ENCODE measurements around the gene WDR81.
"Not testable (repeated sequence)": the region's sequence is repeated elsewhere in the genome, so short reads cannot be mapped to it uniquely, and the experiment has no call there.

The WDR81 gene

GRCh38 chr17:1724351-1724868 is at the start of gene WDR81:
WDR81 (plus strand) TSS chr17:1724704; CDS start chr17:1724960, 256 bp downstream.
- DNase-seq (ENCODE audit: low spot score), result peak; percentile 89

DNA sequence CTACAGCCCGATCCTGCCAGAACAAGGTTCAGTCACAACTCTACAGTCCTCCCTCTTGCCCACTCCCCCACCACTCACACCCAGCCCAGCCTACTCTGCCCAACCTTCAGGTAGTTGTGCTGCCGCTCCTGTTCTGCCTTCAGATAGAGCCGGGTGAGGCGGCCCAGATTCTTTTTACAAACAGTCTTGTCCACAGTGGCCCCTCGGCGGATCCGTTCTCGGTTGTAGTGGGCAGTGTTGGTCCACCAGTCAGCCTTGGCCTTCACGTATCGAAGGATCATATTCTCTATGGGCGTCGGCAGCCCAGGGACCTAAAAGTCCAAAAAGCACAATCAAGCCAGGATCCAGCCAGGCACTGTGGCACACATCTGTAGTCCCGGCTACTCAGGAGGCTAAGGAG is 48.1 kb upstream of the WDR81 start:
- no peak for DNase-seq (ENCODE audit: low spot score)

DNA sequence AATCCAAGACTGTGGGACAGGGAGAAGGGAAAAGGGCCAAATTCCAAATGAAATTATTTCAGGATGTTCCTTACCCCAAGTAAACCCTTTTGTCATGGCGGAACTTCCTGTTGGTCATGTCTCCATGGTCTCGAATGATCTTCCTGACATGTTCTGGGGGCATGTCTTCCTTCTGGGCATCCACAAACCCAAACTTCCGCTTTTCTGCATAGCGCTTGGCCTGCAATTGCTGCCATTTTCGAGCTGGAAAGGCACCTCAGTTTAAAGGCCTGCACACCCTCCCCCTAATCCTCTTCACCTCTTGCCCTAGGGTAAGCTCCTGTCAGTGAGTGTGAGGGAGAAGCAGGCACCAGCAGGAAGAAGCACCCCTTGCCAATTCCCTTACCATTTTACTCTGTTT is 41.0 kb upstream of the WDR81 start:
- no peak for DNase-seq (ENCODE audit: low spot score)

DNA sequence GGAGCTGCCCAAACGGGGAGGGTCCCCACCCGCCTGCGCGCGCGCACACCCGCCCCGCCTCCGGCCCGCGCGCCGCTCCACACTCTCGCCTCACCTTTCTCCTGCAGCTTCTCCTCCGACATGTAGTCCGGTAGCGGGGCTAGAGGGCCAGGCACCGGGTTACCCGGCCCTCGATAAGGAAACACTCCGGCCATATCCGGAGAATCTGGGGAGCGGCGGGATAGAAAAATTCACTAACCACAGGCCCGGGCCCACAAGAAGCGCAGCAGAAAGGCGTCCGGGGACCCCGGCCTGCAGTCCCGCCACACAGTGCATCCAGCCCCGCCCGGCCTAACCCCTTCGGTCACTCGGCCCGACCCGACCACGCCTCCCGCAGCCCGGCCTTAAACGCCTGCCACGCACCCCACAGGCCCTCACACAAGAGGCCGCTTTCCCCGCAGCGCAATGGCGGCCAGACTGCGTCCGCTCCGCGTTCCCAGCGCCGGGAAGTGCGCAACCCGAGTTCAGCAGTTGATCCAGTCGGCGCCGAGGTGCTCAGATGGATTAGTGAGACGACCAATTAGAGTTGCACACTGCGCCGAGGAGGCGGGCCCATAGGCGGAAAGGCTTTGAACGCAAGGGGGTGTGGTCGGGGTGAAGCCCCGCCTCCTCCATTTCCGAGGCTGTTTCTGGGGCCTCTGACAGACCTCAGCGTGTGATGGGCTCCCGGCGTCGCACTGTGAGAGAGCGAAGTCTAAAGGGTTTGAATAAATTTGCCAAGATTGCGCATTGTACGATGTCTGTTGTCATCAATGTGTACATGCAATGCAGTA is 39.9 kb upstream of the WDR81 start, which contains the start of gene PRPF8:
Gene PRPF8 (minus strand): TSS at position 490 of the 812 bp plus-strand sequence. CDS start 296 bp downstream, at position 194.
- DNase-seq (ENCODE audit: low spot score), result peak; percentile 100

- no peak for DNase-seq (ENCODE audit: low spot score)
Observed at GRCh38 chr17:1686086-1686485, 38.4 kb upstream of the WDR81 start.

DNA sequence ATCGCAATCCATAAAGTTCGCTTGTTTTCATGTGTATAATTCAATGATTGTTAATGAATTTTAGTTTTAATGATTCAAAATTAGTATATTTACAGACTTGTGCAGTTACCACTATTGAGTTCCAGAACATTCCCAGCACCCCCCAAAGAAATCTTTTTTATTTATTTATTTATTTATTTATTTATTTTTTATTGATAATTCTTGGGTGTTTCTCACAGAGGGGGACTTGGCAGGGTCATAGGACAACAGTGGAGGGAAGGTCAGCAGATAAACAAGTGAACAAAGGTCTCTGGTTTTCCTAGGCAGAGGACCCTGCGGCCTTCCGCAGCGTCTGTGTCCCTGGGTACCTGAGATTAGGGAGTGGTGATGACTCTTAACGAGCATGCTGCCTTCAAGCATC is 36.1 kb upstream of the WDR81 start:
- DNase-seq (ENCODE audit: low spot score), result not testable (repeated sequence)

DNA sequence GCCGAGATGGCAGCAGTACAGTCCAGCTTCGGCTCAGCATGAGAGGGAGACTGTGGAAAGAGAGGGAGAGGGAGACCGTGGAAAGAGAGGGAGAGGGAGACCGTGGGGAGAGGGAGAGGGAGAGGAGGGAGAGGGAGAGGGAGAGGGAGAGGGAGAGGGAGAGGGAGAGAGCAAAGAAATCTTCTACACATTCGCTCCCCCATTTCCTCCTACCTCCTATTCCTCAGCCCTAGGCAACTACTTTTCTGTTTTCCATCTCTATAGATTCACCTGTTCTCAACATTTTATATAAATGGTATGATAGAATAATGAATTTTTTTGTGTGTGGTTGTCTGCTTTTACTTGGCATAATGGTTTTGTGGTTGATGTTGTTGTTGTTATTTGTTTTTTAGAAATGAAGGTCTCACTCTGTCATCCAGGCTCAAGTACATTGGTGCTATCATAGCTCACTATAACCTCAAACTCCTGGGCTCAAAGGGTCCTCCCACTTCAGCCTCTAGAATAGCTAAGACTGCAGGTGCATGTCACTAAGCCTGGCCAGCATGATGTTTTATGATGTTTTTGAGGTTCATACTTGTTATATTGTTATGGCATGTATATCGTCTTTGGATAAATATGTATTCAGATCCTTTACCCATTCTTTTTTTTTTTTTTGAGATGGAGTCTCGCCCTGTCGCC is 33.8 kb upstream of the WDR81 start:
- DNase-seq (ENCODE audit: low spot score), result no peak

DNA sequence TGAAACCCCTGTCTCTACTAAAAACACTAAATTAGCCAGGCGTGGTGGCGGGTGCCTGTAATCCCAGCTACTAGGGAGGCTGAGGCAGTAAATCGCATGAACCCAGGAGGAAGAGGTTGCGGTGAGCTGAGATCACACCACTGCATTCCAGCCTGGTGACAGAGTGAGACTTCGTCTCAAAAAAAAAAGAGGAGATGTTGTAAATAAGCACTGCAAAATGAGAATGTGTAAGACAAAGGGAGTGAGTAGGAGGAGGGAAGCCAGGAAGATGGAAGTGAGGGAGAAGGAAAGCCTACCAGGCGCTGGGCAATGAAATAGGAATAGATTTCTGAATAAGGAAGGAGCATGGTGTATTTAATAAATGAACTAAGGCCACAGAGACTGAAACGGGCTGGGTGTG is 31.2 kb upstream of the WDR81 start:
- no peak for DNase-seq (ENCODE audit: low spot score)

DNA sequence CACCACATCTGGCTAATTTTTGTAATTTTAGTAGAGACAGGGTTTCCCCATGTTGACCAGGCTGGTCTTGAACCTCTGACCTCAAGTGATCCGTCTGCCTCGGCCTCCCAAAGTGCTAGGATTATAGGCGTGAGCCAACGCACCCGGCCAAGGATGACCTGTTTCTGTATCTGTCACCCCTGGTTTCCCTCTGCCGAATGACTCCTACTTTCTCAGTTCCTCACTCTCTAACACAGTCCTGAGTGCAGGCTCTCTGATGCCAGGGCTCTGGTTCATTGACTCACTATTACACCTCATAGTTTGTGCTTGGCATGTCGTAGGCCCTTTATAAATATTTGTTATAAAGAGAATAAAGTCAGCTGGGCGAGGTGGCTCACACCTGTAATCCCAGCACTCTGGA is 29.1 kb upstream of the WDR81 start:
- DNase-seq (ENCODE audit: low spot score), result no peak

GRCh38 chr17:1697681-1698080 is 26.8 kb upstream of the WDR81 start:
- DNase-seq (ENCODE audit: low spot score), result no peak

DNA sequence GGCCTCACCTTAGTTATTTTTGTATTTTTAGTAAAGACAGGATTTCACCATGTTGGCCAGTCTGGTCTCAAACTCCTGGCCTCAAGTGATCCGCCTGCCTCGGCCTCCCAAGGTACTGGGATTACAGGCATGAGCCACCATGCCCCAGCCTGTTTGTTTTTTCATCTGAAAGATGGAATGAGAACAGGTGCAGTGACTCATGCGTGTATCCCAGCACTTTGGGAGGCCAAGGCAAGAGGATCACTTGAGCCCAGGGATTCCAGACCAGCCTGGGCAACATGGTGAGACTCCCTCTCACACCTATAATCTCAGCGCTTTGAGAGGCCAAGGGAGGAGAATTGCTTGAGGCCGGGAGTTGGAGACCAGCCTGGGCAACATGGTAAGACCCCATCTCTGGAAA is 24.6 kb upstream of the WDR81 start:
- DNase-seq (ENCODE audit: low spot score), result not testable (repeated sequence)

GRCh38 chr17:1703063-1703462 is 21.4 kb upstream of the WDR81 start:
- DNase-seq (ENCODE audit: low spot score), result no peak

DNA sequence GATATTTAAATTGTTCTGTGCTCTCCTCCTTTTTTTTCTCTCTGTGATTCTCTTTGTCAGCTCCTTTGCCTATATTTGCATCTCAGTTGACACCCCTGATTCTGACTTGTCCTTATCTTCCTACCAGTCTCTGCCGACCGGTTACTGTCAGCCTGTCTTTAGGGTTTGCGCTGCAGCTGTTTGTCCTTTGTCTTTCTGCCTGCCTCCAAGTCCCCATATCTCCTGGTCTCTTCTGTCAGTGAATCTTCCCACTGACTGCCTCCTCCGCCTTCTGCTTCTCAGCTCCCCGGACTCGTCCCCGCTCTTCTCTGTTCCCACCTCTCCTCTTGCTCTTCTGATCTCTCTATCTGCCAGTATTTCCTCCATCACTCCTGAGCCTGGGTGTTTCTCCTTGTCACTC is 19.5 kb upstream of the WDR81 start:
- DNase-seq (ENCODE audit: low spot score), result no peak

DNA sequence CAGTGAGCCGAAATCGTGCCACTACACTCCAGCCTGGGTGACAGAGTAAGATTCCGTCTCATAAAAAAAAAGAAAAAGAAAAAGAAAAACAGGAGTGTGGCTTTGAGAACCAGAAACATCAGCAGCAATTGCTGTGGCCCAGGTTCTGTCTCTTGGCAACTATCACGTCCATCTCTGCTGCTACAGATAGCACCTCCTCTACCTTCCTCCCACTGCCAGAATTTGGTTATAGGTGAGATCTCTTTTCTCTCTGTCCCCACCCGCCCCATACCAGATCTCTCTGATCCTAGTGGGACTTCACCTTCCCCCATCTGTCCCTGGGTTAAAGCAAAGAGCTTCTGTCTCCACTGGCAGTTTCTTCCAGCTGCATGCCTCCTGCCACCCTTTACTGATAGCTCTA is 17.4 kb upstream of the WDR81 start:
- no peak for DNase-seq (ENCODE audit: low spot score)

DNA sequence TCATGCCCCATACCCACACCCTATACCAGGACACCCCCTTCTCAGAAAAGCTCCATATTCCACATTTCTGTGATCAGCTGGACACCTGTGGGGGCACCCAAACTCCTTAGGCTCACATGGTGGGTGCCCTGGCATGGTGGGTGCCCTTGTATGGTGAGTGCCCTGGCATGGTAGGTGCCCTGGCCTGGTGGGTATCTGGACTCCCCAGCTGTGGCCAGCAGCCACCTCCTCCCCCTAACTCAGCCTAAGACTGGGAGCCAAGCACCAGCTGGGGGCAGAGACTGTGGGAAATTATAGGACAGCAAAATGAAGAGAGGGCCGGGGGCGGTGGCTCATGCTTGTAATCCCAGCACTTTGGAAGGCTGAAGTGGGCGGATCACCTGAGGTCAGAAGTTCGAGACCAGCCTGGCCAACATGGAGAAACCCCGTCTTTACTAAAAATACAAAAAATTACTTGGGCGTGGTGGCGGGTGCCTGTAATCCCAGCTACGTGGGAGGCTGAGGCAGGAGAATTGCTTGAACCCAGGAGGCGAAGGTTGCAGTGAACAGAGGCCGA is 15.6 kb upstream of the WDR81 start:
- DNase-seq (ENCODE audit: low spot score), result not testable (repeated sequence)

DNA sequence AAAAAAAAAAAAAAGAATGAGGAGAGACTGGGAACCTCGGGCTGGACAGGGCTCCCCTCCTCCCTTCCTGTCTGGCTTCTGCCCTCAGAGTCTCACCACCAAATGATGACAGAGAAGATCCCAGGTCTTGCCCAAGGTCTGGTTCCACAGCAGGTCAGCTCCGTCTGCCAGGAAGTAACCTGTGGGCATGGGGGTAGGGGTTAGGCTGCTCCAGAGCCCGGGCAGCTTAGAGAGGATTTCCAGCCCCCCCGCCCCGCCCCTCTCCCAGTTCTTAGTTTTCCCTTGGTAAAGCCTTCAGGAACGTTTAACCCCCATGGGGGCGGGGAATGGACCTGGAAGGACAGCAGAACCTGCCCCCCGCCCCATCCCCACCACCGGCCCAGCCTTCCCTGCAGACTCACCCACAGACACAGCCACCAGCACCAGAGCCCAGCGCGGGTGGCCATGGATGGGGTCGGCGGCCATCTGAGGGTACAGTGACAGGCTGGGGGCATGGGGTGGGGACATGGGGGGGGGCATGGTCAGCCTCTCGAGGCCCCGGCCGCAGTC is 15.0 kb upstream of the WDR81 start:
- no peak for DNase-seq (ENCODE audit: low spot score)

- DNase-seq (ENCODE audit: low spot score), result no peak
Observed at GRCh38 chr17:1709971-1710806, 14.3 kb upstream of the WDR81 start, which contains the start of gene TLCD2. TLCD2 (minus strand) TSS chr17:1710377; CDS start chr17:1710242, 135 bp downstream.

DNA sequence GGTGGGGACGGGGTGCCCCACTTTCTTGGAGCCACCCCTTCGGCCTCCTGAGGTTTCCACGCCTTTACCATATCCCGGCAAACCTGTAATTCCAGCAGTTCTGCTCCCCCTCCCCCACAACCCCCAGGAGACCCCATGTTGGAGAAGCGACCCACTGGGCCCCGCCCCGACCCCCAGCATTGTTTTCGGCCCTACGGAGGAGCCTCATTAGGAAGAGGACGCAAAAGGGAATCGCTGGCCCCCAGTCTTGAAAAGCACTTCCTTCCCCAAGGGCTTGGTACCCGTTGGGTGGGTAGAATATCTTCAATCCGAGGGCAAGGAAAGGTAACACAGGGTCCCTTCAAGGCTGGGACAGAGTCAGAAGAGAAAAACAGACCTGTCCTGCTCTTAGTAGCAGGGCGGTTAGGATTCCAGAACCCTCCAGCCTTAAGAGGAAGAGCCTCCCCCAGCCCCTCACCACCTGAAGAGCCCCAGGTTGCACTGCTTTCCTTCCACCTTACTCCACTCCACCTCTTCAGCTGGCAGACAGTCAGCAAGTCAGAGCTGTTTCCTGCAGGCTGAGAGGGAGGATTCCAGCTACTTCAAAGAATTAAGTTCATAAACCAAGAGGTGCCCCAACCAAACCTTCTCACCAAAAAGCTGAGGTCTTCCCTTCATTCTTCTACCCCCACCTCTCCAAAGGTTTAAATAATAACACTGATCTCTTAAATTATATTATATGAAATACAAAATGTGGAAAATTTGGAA is 13.5 kb upstream of the WDR81 start:
- DNase-seq (ENCODE audit: low spot score), result no peak

- DNase-seq (ENCODE audit: low spot score), result no peak
Observed at GRCh38 chr17:1711804-1712203, 12.7 kb upstream of the WDR81 start.

GRCh38 chr17:1712271-1712670 is 12.2 kb upstream of the WDR81 start:
- DNase-seq (ENCODE audit: low spot score), result no peak

Data from activated CD4-positive, alpha-beta T cell treated with anti-CD3 and anti-CD28 coated beads, Interleukin-2, Interleukin-4, amounts not matched to agents 100 ng/mL and 50 ng/mL, durations not matched to agents 16 hours and 8 hours (primary cell).